GM19099 (cell line): ENCODE data around the gene GUCY1A2.

ENCODE experiments used
- POLR2A ChIP-seq: IDR thresholded peaks from 3 replicates; pipeline ENCODE4 v1.6.1; 2011; ENCODE audit warnings: low read depth; ENCODE audit not compliant: insufficient read length; ENCODE audit errors: extremely low read depth

The GUCY1A2 gene

DNA sequence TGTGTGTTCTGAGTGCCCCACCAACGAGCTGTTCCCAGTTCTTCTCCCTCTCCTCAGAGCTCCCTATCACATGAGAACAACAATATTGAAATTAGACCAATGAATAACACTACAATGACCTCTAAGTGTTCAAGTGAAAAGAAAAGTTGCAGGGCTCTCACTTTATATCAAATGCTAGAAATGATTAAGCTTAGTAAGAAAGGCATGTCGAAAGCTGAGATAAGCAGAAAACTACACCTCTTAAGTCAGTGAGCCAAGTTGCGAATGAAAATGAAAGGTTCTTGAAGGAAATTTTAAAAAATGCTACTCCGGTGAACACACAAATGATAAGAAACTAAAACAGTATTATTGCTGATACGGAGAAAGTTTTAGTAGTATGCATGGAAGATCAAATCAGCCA lies 199.8 kb downstream of the GUCY1A2 start:
- no peak for TF ChIP-seq POLR2A

DNA sequence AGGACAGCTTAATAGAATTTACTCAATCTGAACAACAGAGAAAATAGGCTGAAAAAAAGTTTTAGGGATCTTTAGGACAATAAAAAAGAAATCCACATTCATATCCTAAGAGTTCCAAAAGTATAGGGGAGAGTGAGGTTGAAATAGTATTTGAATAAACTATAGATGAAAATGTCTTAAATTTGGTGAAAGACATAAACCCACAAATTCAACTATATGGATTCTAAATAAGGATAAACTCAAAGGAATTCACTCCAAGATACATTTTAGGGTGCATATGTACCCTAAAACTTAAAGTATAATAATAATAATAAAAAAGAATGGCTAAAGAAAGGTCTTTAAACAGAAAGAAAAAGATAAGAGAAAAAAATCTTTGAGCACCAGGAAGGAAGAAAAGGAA lies 203.1 kb downstream of the GUCY1A2 start:
- no peak for TF ChIP-seq POLR2A

DNA sequence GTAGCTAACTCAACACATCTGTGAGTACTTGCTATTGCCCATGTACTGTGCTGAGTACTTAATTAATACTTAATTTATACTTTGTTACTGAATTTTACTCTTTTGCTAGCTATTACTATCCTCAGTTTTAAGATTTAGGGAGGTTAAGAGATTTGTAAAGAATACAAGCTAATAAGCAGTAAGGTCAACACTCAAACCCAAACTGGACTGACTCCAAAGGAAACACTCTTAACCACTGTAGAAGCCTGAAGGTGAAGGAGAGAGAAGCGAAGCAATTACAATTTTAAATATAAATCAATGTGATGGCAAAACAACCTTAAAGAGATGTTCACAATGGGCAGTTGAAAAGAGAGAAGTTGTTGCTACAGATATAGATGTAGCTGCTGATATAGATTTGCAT lies 204.5 kb downstream of the GUCY1A2 start:
- no peak for TF ChIP-seq POLR2A

DNA sequence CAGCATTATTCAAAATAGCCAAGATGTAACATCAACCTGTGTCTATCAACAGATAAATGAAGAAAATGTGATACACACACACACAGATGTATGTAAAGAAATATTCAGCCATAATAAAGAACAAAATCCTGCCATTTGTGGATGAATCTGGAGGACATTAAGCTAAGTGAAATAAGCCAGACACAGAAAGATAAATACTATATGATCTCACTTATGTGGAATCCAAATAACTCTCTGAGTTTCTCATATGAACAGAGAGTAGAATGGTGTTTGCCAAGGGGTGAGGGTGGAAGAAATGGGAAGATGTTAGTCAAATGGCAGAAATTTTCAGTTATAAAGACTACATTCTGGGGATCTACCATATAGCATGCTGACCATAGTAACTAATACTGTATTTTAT lies 224.2 kb downstream of the GUCY1A2 start:
- no peak for TF ChIP-seq POLR2A

DNA sequence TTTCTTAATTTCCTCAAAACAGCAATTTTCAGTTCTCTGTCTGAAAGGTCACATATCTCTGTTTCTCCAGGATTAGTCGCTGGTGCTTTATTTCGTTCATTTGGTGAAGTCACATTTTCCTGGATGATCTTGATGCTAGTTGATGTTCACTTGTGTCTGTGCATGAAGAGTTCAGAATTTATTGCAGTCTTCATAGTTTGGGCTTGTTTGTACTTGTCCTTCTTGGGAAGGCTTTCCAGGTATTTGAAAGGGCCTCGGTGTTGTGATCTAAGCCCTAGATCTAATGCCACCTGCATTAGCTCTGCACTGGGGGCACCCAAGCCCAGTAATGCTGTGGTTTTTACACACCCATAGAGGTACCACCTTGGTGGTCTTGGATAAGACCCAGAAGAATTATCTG lies 228.9 kb downstream of the GUCY1A2 start:
- TF ChIP-seq POLR2A: no peak

DNA sequence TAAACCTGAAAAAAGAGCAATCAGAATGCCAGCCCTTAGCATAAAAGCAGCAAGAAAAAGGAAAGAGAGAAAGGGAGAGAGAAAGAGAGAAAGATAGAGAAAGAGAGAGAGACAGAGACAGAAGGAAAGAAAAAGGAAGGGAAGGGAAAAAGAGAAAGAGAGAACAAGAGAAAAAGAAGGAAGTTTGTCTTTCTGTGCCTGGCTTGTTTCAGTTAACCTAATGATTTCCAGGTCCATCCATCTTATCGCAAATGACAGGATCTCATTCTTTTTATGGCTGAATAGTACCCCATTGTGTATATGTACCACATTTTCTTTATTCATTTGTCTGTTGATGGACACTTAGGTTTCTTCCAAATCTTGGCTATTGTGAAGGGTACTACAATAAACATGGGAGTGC lies 230.8 kb downstream of the GUCY1A2 start:
- no peak for TF ChIP-seq POLR2A

DNA sequence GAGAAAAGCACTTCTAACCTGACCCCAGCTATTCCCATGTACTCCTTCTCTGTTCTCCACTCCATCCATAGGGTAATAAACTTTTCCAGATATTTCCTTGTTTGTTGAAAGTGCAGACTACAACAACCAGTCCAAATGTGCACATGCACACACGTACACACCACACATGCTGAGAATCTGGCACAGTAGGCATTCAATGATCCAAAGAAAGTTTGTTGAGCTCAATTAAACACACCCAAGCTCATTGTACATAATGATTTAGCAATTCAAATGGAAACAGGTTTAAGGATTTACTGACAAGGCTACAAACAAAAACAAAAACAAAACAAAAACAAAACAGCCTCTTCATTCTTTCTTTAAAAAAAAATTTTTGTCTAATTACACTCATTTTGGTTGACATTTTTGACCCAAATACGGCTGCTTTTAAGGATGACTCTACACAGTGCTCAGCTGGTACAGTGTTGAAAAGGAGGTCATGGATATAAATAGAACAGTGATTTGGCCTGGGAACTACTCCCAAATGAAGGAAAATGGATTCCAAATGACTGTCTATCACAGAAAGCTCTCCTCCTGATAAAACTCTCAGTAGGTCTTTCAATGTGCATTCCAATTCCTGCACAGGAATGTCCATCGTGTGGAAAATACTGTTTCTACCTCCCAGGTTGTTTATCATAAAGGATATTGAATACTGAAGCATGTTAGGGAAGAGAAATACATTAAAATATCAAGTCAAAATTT lies 232.2 kb downstream of the GUCY1A2 start:
- no peak for TF ChIP-seq POLR2A

DNA sequence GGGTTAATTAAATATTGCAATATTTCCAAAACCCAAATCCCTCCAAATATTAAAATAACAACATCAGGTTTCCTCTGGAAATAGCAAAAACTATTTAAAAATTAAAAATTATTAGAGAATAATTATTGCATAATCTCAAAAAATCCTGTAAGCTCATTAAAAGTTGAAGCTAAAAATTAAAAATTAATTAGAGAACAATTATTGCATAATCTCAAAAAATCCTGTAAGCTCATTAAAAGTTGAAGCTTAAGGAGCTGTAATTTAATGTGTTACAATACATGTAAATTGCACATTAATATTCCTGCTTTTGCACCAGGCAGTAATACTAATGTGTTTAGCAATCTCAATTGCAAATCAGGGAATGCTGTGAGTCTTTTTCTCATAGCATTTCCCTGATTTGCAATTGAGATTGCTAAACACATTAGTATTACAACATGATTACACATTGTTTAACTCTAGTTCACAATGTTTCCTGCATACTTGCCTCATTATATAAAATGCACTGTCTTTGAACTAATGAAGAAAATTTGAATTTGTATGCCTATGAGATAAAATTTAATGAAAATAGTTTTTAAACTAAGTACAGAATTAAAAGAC lies 247.7 kb downstream of the GUCY1A2 start:
- TF ChIP-seq POLR2A: no peak

DNA sequence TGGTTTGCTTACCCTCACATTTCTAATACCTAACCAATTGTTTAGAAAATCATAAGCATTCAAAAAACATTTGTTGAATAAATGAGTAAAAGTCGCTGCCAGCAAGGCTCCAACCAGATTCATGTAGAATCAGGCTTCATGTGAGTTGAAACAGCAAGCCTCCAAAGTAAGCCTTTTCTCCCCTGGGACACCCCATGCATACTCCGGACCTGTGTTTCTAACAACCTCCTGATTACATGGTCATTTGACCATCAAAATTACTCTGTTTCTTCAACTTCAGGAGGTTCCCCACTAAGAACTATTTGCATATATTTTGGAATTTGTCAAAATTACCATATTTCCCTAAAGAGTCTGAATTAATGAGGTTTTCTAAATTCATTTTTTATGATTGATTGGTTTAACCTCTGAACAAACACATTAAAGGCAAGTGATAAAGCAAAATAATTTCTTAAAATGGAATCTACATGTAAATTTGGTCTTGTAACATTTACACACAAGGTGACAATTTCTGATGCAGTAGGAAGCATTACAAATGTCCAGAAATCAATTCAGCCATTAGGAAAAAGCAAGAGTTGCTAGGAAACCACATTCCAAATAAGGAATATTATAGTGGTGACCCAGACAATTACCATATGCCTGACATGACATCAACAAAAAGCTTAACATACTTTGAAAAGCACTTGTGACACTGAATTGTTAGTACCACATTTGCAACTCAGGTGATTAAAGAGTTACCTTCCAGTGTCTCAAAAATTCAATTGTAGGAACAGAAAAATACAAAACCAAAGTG lies 252.6 kb downstream of the GUCY1A2 start:
- TF ChIP-seq POLR2A: no peak

DNA sequence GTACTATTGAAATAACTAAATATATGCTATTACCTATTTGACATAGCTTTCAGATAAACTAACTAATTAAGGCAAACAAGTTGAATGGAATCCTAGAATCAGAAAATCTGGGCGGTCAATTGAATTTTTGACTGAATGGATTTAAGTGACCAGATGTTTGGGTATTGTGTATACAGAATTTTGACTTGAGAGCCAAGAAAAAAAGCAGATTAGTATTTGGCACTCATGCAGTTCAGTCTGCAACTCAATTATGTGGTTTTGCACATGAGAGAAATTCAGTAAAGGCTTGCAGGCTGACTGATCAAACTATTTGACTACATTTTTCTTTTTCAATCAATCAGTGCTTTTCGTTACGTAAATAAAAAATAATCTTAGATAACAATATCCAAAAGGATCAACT lies 254.8 kb downstream of the GUCY1A2 start:
- TF ChIP-seq POLR2A: no peak

DNA sequence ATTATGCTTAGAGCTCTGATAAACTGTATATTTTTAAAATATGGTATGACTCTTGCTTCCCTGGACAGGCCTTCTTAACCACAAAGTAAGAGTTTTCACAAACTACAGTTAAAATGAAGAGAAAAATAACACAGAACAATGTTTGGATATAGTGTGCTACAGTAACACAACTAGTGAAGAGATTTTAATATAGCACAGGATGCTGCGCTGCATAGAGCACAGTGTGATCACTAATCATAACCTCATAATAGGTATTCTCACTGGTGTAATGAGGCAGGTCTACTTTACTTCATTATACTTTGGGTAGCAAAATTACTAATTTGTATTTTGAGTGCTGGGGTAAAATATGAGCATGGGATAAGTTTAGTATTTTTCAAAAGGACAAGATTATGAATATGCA lies 256.5 kb downstream of the GUCY1A2 start:
- TF ChIP-seq POLR2A: no peak

DNA sequence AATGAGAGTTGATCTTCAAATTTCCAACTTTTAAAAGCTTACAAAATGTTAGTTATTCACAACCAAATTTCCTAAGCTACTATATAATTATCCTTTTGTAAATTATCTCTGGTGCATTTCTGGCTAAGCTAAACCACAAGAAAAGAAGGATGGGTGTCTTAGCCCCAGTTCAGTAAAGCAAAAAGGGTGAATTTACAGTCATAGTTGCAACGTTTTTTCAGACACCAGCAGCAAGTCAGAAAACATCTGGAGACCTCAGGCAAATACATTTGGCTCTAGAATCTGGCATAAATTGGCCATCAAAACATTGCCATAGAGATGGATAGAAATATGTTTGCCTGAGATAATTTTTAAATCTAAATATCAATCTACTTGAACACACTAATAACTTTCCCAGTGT lies 257.0 kb downstream of the GUCY1A2 start:
- no peak for TF ChIP-seq POLR2A

DNA sequence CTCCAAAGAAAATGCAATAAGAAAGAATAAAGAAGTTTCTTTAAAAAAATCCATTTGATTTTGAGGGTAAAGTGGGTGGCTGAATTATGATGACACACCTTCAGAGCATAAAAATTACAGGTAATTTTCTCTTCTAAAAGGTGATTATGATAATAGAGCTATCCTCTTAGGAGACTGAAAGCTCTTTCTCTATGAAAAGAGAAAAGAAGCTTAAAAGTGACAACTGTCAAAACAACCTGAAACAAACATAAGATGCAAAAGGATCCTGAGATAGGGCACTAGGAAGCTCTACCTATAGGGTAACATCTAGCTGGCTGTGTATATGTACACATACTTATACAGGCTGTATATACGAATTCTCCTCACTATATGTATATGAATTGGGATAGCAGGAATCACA lies 270.2 kb downstream of the GUCY1A2 start:
- no peak for TF ChIP-seq POLR2A

DNA sequence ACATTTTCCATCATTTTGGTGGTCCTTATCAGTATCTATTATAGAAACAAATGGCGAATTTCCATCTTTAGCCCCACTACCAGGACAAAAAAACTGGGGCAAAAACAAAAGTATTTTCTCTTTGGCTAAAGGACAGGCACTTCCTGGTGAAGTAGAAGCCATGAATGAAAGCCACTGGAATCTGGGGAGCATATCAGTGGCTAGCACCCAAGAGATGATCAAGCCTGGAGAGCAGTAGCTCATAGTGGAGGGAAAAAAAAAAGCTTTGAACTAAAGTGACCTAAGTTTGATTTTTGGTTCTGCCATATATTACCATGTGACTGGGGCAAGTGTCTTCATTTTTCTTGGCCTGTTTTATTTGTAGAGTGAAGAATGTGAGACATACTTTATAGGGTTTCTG lies 272.3 kb downstream of the GUCY1A2 start:
- no peak for TF ChIP-seq POLR2A

DNA sequence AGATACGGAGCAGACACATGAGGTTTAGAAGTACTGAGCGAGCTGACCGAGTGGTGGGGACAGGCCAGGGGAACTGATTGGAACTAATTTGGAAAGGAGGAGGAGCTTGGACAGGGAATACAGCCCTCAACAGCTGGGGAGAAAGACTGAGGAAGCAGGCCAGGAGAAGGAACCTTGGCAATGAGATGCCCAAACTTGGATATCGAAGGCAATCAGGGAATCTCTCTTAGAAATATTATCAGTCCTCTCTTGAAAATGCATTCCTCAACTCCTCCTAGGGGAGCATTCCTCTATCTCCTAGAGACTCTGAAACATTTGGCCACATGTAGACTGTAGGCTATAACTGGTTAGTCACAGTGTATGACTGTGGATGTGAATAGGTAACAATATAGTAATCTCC lies 284.6 kb downstream of the GUCY1A2 start:
- no peak for TF ChIP-seq POLR2A

DNA sequence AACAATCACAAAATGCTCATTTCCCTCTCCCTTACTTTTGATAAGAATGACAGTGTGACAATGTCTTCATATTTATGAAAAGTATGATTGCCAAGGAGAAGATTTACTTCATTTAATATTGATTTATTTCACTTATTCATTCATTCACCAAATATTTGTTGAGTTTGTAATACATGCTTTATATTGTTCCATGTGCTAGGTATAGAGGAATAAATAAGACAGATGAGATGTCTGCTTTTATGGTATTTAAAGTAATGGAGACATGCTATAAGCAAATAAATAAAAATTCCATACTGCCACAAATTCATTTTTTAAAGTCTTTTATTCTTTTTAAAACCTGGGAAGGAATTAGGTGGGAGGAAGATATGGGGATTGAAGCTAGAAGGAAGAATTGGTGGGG lies 289.4 kb downstream of the GUCY1A2 start:
- TF ChIP-seq POLR2A: no peak

DNA sequence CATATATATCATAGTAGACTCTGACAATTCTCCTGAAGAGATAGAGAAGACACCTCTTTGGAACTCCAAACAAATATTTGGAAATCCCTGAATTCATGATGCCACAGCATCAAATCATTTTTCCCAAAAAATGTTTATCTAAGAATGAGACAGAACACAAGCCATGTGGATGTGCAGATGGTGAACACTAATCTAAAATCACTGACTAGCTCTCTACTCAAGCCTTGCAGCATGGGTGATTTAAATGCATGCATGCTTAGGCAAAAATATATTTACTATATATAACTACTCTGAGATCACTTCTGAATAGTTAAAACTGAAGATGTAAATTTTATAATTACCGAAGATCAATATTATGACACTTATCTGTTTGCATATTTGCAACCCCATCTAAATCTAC lies 289.9 kb downstream of the GUCY1A2 start:
- no peak for TF ChIP-seq POLR2A

DNA sequence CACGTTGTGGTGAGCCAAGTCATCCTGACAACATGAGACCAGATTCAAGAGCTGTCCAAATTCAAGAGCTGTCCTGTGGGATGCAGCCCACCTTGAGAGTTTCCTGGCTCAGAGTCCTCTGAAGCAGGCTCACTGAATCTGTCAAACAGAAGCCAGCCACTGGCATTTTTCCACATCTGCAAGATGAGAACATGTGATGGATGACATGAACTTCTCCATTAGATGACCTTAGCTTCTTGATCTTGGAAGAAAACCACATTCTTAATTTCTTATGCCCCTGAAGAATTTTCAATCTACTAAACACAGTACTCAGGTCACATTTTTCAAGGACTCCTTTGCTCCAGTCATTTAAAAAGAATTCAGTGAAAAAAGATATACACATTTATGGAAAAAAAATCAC lies 291.0 kb downstream of the GUCY1A2 start:
- no peak for TF ChIP-seq POLR2A
